NCI-H460 (cell line): ENCODE results near the gene PRKAB1. TPM values are rescaled to one million over a fixed set of nuclear protein-coding genes. Genes with fewer than 3 reads are reported as not detected.

ENCODE experiments used
- DNase-seq: peaks from one replicate; pipeline ENCODE4 v3.0.0-alpha.2; 2016; ENCODE audit warnings: low read depth; ENCODE audit errors: extremely low read depth
- total RNA-seq: library from RNA; depleted of rRNA; stranded (reverse); fragments of >200 nt; shearing (Covaris generic); gene quantifications from 2 replicates; pipeline ENCODE4 v1.2.3, GENCODE V29; 2014

PRKAB1 gene
- total RNA-seq, 1 experiment from 2014 or later, result 18.6 TPM

DNA sequence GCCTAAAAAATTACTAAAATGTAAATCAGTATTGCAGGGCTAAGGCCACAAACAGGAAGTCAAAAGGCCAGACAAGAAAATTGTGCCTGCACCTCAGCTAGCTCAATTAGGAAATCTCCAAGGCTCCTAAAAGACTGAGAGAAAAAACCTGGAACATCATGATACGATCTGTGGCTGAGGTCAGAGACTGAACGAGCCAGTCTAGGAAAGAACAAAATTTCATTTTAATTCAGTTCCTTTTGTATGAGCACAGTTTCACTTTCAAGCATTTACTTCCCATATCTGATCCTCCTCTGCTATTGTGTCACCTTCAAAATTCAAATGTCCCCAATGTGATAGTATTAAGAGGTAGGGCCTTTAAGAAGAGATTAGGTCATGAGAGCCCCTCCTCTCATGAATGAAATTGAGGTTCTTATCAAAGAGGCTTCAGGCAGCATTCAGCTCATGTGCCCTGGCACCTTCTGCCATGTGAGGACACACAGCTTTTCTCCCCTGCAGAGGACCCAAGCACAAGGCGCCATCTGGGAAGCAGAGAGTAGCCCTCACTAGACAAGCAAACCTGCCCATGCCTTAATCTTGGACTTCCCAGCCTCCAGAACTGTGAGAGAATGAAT lies 14.8 kb downstream of the PRKAB1 start:
- DNase-seq, result no peak

DNA sequence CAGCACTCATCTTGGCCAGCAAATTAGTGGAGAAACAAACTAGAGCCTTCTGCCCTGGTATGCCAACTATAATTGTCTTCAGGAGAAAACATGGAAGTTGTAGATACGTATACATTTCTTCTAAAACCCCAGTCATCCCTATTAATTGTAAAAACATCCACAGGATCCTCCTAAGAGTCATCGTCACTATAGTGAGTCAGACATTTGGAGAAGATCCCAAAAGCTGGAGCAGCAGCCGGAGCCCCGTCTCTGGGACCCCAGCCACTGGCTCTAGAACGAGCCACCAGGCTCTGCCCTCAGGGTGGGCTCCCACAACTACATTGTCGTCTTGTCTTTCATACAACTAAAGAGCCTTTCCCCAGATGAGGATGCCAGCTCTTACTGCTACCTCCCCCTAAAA lies 15.5 kb downstream of the PRKAB1 start:
- DNase-seq, result no peak

DNA sequence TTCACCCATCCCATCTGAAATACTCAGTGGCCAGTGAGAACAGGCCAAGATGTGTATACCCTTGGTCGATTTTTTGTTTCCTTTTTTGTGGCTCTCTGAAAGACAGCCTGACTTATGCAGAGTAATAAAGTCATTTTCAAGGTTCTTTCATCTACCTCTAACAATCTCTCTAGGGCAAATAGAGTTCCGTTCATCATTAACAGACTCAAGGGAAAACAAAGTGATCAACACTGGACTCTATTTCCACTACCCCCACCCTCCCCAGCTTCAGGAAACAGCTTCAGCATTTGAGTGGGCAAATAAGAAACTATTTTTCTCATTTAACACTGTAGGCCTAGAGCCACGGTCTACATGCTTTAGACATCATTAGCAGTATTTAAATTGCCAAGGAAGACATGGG lies 15.9 kb downstream of the PRKAB1 start:
- no peak for DNase-seq

DNA sequence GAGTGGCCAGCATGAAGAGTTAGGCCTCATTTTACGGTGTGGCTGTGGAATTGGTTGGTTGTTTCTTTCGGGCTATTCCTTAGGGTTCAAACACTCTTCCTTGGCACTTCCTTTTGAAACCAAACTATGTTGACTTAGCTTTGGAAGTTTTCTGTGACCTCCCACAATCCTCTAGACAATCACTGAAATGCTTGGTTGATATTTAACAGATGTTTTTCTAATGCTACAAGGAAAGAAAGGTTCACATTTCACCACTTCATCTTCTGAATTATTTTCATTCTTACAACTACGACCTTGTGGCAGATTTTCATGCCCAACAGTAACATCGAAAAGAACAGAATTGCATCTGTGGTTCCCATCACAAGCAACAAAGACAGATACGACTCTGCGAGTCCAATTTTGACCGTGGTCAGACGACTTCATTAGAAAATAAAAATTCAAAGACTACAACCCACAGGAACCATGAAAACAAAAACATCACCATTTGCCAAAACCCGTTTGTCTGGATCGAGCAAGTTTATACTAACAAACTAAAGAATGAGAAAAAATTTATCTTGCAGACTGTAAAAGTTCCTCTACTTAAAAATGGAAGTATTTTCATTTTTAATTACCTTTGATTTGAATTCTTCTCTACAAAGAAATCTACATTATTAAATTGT lies 16.9 kb downstream of the PRKAB1 start:
- no peak for DNase-seq

DNA sequence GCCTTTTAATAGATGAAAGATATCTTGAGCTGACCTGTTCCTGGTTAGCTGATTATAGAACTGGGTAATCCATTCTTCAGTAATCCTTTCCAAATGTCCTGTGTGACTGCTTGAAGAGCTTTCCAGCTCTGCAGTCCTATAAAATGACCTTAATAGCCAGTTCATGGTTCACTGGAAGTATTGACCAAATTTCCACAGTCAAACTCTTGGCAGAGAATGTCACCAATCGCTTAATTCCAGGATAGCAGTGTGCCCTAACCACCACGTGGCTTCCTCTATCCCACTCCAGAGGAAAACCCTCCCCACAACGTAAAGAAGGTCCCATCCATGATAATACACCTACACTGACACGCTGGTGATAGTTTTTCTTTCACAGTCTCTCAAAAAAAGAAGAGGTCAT lies 17.4 kb downstream of the PRKAB1 start:
- no peak for DNase-seq

DNA sequence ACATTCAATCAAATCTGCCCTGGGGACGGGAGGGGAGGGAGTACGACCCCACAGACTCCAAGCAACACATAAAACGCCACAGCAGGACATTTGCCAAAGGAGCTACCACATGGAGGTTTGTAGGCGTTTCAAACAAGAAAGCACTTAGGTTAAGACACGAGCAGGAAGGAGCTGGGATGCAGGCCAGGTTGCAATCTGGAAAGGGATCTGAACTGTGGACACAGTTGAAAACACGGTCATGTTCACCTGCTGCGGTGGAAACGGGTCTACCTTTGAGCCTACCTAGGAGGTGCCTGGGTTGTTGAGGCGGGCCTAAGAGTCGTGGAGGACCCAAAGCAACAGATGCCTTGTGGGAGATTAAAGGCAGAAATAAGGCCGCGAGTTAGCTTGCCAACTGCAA lies 18.4 kb downstream of the PRKAB1 start:
- DNase-seq, result no peak

DNA sequence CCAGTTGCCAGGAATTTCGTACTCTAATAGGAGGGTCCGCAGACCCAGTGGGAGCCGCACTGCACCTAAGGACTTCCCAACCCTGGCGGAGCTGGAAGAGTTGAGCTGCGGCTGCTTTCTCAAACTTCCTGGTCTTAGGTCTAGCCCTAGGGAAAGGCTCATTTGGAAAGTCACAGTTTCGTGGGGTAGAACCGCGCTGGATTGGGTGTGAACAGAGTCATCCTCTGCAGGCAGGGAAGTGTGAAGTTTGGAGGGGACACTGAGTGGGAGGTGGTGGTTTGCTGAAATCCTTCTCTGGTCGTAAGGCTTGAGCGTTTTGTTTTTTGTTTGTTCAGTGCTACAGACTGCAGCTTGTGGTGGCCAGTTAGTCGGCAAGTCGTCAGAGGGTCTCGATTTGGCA lies 18.8 kb downstream of the PRKAB1 start:
- no peak for DNase-seq

DNA sequence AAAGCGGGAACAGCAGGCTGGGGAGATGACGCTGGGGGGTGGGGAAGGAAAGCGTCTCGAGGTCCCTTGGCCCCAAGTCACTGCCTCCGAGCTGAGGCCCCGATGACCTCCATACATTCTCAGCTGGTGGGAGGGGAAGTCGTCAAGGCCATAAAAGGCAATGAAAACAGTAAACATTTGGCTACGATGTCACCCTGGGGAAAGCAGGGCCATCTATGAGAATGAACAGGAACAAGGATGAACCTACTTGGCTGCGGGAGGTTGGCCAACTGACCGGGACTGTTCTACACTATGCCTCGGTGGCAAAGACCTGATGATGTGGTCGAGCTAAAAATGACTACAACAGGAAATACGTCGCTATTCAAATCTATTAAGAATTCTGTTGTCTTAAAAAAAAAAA lies 19.5 kb downstream of the PRKAB1 start:
- no peak for DNase-seq

DNA sequence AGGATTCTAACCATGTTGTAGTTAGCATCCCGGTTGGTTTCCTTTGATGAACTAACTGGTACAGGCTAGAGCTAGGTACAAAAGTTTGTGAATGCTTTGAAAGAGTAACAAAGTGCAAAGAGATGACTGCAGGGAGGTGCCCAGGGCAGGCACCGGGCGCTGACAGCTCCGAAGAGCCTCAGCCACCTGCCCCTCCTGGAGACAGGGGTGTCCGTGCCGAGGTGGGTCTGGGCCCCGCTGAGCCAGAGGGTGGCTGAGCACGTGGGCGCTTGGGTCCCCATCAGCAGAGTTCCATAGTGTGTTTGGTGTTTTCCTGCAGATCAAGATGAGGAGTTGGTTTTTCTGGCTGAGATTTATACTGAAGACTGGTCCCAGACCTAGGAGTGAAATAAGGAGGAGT lies 19.9 kb downstream of the PRKAB1 start:
- no peak for DNase-seq

DNA sequence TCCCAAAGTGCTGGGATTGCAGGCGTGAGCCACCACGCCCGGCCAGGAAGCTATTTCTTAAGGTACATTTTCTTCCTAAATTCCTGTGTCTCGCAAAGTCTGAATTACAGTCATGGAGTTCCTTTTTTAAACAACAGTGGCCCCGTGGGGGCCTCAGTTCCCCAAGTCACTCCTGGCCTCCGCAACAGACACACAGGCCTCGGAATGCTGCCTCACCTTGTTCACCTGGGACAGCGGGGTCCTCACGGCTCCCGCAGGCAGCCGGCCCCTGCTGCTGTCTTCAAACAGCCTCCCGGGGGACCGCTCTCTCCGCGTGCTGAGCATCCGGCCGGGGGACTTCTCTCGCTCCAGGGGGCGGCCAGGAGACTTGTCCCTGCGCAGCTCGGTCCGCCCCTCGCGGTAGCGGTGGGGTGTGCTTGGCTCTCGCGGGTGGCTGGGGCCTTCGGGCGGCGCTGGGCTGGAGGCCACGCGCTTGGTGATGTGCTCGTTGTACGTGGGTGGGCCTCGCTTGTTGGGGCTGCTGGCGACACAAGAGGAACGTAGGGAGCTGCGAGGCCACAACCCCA lies 22.1 kb downstream of the PRKAB1 start:
- DNase-seq, result no peak

DNA sequence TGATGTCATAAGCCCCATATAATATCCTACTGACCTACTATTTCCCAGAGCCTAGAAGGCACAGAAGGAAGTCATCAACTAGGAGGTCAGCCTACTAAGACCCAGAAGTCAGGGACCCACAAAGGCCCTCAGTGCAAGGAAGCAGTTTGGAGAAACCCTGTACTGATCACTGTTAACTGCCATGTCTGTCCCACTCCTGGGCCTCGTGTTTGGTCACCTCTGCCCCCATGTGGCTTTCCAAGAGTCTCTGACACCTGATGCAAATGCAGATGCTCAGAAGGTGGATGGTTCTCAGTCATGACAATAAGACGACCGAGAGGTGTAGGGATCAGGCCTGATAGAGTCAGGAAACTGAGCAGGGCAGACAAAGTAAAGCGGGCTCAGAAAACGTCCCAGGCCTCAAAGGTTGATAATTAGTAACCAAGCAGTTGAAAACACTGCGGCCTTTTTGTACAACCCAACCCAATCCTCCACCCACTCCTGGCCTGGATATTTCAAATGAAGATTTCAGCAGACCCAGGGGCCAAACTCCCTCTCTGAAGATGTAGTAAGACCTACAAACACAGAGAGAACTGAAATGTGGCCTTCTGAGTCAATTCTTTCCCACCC lies 23.4 kb downstream of the PRKAB1 start:
- DNase-seq, result no peak

DNA sequence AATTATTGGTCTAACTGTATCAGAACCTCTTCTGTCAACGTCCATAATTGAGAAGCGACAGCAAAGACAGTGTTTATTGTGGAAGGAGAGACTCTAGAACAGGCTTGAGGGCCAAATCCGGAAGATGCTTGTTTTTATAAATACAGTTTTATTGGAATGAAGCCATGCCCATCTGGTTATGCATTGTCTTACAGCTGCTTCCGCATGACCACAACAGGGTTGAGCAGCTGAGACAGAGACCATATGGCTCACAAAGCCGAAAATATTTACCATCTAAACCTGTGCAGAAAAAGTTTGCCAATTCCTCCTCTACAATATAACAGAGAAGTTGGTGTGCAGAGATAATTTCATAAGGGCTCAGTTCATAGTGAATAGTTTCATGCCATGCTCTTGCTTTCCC lies 24.5 kb downstream of the PRKAB1 start:
- DNase-seq, result no peak

DNA sequence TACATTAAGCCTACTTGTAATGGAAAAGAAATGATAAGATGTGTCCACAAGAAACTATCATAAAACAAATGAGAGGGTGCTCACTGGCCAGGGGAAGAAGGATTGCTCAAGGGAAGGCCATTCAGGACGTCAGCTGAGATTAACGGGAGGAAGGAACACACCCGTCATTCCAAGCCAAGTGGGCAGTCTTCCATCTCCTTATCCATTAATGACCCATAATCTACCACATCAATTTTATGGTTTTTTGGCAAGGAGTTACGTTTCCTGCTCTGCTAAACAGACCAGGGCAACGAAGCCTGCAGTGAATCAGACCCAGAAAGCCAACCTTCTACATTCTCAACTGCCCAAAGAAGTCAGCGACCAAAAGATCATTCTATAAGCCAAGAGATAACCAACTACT lies 25.1 kb downstream of the PRKAB1 start:
- DNase-seq, result peak; percentile 77

DNA sequence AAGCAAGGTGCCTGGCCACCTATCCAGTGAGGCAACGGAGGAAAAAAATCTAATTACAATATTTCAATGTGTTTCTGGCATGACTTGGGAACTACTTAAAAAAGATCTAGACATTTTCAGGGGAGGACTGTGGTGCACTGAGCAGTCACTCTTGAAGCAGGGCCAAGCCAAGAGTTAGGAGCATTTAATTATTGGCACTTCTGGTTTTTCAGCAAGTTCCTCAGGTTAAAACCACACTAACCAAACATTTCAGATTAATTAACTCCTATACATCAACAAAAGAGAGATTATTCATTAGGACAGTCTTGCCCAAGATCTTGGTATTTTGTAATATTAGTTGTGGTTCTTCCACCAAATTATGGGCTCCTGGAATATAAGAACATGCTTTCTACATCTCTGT lies 25.6 kb downstream of the PRKAB1 start:
- DNase-seq, result no peak

DNA sequence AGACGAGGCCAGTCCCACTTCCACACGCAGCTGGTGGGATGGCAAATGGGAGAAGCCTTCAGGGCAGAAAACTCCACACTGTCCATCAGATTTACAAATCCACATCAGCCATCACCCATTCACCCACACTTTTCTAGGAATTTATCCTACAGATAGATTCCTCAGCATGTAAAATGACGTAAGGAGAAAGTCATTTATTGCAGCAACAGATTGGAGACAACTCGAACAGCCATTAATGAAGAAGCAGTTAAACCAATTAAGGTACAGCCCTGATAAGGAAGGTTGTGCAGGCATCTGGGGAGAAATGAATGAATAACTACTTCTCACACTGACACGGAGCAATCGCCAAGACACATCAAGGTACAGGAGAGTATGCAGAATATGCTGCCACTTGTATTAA lies 26.2 kb downstream of the PRKAB1 start:
- DNase-seq, result no peak

DNA sequence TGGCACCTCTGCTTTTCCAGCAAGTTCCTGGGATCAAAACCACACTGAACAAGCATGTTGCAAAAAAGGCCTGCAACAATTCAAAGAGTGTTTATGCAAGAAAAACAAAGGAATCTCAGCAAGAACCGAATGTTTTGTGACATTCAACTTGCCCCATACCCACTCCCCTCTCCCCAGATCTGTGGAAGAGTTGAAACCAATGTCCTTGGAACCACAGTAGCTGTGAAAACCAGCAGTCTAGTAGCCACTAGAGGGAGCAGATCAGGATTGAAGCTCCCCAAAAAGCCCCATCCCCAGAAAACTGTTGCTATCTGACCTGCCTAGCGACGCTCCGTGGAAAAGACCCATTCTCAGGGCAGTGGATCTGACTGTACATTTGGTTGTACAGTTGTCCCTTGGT lies 27.1 kb downstream of the PRKAB1 start:
- DNase-seq, result no peak

DNA sequence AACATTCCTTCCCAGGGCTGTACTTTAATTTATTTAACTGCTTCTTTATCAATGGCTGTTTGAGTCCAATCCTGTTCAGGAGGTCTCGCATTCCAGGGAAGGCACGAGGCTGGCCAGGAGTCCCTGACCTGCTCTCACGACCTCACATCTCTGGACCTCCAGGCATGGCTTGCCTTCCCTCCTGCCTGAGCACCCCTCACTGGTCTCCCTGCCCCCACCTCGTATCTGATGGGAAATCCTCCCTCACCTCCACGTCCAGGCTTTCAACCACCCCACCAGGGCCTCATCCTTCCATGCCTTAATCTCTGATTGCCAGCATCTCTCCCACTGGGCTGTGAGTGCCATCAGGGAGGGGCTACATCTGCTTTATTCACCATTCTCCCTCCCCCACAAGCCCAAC lies 29.0 kb downstream of the PRKAB1 start:
- no peak for DNase-seq

DNA sequence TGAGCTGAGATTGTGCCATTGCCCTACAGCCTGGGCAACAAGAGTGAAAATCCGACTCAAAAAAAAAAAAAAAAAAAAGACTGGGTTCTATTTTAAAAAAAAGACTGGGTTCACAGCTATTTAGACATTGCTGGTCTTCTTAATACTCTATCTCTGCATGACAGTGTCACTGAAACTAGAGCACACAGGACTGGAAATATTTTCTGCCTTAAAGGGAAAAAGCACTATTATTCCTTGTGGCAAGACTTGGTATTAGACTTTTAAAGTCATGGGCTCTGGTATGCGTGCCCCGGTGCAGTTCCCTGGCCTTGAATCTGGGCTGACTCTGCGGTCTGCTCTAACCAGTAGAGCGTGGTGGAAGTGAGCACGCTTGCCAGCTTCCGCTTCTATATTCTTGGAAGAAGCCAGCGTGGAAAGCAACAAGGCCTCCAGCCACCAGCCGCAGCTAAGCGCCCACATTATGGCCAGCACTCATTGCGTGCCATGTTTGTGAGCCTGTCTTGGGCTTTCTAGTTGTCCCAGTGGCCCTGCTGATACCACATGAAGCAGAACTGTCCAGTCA lies 31.3 kb downstream of the PRKAB1 start:
- DNase-seq, result no peak

DNA sequence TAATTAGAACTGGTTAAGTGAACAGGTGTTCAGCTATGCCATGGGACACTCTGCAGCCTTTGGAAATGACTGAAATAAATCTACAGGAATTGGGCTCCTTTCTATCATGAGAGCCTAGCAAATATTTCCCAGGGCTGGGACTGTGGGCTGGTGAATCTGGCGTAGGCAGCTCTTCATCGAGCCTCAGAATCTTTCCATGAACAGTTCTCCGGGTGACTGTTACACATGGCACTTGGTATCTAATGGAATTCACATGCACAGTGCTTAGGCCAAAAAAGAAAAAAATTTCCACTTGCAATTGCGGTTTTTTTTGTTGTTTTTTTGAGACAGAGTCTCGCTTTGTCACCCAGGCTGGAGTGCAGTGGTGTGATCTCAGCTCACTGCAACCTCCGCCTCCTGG lies 32.1 kb downstream of the PRKAB1 start:
- no peak for DNase-seq

DNA sequence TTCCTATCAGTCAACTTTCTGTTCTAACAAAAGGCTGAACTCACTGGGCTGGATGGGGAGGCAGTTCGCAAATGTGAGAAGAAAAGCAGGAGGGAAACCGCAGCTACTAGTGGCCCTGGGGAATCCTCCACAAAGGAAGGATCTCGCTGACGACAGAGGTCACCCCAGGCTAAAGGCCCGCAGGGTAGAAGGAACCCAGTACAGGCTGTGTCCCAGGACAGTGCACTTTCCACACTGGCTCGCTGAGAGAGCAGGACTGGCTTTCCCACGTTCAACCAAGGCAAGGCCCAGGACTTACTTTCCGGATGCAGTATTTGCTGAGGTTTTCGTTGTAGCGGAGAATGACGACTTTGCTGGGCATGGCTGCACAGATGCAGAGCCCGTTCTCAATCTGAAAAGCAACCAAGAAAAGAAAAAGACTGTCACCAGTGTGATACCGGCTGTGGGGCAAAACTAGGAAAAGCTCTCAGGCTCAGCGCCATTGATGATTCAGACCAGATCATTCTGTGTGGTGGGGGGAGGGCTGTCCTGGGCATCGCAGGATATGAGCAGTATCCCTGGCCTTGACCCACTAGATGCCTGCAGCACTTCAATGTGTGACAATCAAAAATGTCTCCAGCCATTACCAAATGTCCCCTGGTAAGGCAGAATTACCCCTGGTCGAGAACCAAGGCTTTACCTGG lies 36.3 kb downstream of the PRKAB1 start:
- DNase-seq, result no peak

DNA sequence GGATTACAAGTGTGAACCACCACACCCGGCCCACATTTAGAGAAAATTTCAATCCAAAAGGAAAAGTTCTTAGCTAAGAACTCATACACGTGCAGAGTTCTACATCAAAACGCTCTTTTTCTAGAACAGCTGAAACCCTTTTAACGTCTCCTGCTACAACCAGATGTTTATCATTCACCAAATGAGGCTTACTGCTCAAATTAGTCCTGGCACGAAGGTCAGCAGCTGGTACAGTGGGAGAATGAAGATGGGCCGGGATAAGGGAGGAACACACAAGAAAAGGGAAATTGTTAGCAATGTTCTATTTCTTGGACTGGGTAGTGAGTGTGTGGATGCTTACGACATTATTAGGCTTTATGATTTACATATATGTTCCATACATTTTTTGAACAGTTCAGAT lies 37.2 kb downstream of the PRKAB1 start:
- DNase-seq, result no peak
